Endothelial cell of umbilical vein (primary cell): ENCODE measurements around the gene KRTAP19-6. TPM values are rescaled to one million over a fixed set of nuclear protein-coding genes. Genes with fewer than 3 reads are reported as not detected.

Experiments
- BruUV-seq: library from RNA; stranded (reverse); fragments of 400-500 nt; replicated peaks from 2 replicates; lab custom pipeline; 2021; lab: Mats Ljungman, UMichigan
- CTCF ChIA-PET: fragments of 300-600, 350-600 bp; sonication (Branson Sonifier 250); formaldehyde crosslinking; loops from one replicate; lab custom pipeline; 2021; ENCODE audit warnings: antibody characterized with exemption, inconsistent platforms; lab: Charles Lee
- POLR2A ChIA-PET: fragments of 300-600, 350-600 bp; sonication (Branson Sonifier 250); formaldehyde crosslinking; loops from one replicate; lab custom pipeline; 2021; ENCODE audit warnings: antibody characterized with exemption, inconsistent platforms; lab: Charles Lee
- DNase-seq: peaks from one replicate; pipeline ENCODE4 v3.0.0-alpha.2; 2011; ENCODE audit warnings: low read depth, low spot score
- FAIRE-seq: peaks from 2 replicates; lab custom pipeline; 2011; peaks lifted over from hg19 to GRCh38; lab: Jason Lieb, UNC
- H2AFZ ChIP-seq: 2 replicates; pipeline ENCODE4 v1.6.0; 2012; ENCODE audit warnings: low read depth, low read length, control low read depth, inconsistent platforms
- H3K27ac ChIP-seq: 2 replicates; pipeline ENCODE4 v1.5.1; 2011; ENCODE audit warnings: low read depth, mild to moderate bottlenecking, control low read depth, low read length, moderate library complexity; ENCODE audit not compliant: insufficient read depth
- H3K27me3 ChIP-seq, 2 experiments: 2 replicates each; pipeline versions ENCODE4 v1.6.0 to v1.6.1; 2011; ENCODE audit warnings: low read length in 2 of 2, mixed read lengths in 1 of 2; ENCODE audit not compliant: control insufficient read depth in 2 of 2, insufficient read depth in 2 of 2
- H3K36me3 ChIP-seq, 2 experiments: 2 replicates in 1 of 2; 3 replicates in 1 of 2; pipeline ENCODE4 v1.5.1; 2011; ENCODE audit warnings: low read length in 2 of 2, mild to moderate bottlenecking in 1 of 2, moderate library complexity in 1 of 2; ENCODE audit not compliant: control insufficient read depth in 2 of 2, insufficient read depth in 2 of 2; ENCODE audit errors: extremely low read depth in 1 of 2
- H3K4me1 ChIP-seq: 3 replicates; pipeline ENCODE4 v1.5.1; 2011; ENCODE audit warnings: mild to moderate bottlenecking, low read length; ENCODE audit not compliant: control insufficient read depth, insufficient read depth; ENCODE audit errors: extremely low read depth
- H3K4me2 ChIP-seq: 2 replicates; pipeline ENCODE4 v1.6.1; 2011; ENCODE audit warnings: low read length, control low read depth, mixed read lengths; ENCODE audit not compliant: insufficient read depth
- H3K4me3 ChIP-seq, 3 experiments: fragments of 200-600 bp in 1 of 3; sonication (generic), shearing (Covaris generic) in 1 of 3; replicated peaks in 1 of 3; 2 replicates each; pipeline ENCODE4 v1.5.1; 2011 to 2016; ENCODE audit warnings: control low read depth in 3 of 3, low read length in 3 of 3, mild to moderate bottlenecking in 2 of 3, inconsistent platforms in 1 of 3, low read depth in 1 of 3, moderate library complexity in 1 of 3; ENCODE audit not compliant: insufficient read depth in 1 of 3
- H3K79me2 ChIP-seq: 2 replicates; pipeline ENCODE4 v1.6.0; 2012; ENCODE audit warnings: low read length, inconsistent platforms; ENCODE audit not compliant: control insufficient read depth, insufficient read depth
- H3K9ac ChIP-seq: replicated peaks from 2 replicates; pipeline ENCODE3; 2011; ENCODE audit warnings: low read length, control low read depth; ENCODE audit not compliant: insufficient read depth; ENCODE audit errors: extremely low read depth
- H3K9me1 ChIP-seq: replicated peaks from 3 replicates; pipeline ENCODE4 v1.6.0; 2011; ENCODE audit warnings: mild to moderate bottlenecking, low read length; ENCODE audit not compliant: control insufficient read depth, insufficient read depth; ENCODE audit errors: extremely low read depth
- H3K9me3 ChIP-seq: replicated peaks from 2 replicates; pipeline ENCODE4 v1.5.1; 2012; ENCODE audit warnings: low read length, inconsistent platforms; ENCODE audit not compliant: control insufficient read depth, insufficient read depth
- H4K20me1 ChIP-seq: replicated peaks from 2 replicates; pipeline ENCODE3; 2011; ENCODE audit warnings: mild to moderate bottlenecking, low read length; ENCODE audit not compliant: control insufficient read depth, insufficient read depth; ENCODE audit errors: extremely low read depth
- CTCF ChIP-seq, 2 donors: IDR thresholded peaks; 1 replicate in 1 of 2; 2 replicates in 1 of 2; pipeline ENCODE4 v1.5.1; 2011; ENCODE audit warnings: low read length in 2 of 2, mild to moderate bottlenecking in 2 of 2, moderate library complexity in 2 of 2, control low read depth in 1 of 2, inconsistent platforms in 1 of 2, low read depth in 1 of 2; ENCODE audit not compliant: insufficient read depth in 1 of 2; ENCODE audit errors: extremely low read depth in 1 of 2
- EZH2 ChIP-seq: IDR thresholded peaks from 2 replicates; pipeline ENCODE4 v1.6.1; 2012; ENCODE audit warnings: borderline replicate concordance, low read depth, mild to moderate bottlenecking, moderate library complexity, low read length, inconsistent platforms; ENCODE audit not compliant: severe bottlenecking
- FOS ChIP-seq: IDR thresholded peaks from 2 replicates; pipeline ENCODE4 v1.6.1; 2011; ENCODE audit warnings: mild to moderate bottlenecking, low read length, moderate library complexity, borderline replicate concordance; ENCODE audit not compliant: insufficient read depth
- GATA2 ChIP-seq: IDR thresholded peaks from 2 replicates; pipeline ENCODE4 v1.7.0; 2011; ENCODE audit warnings: low read depth, mild to moderate bottlenecking, moderate library complexity, mixed read lengths, low read length; ENCODE audit not compliant: insufficient read length, insufficient read depth
- JUN ChIP-seq: IDR thresholded peaks from 2 replicates; pipeline ENCODE4 v1.6.1; 2011; ENCODE audit warnings: borderline replicate concordance, low read depth; ENCODE audit not compliant: insufficient read length, insufficient read depth
- MAX ChIP-seq: IDR thresholded peaks from 2 replicates; pipeline ENCODE4 v1.6.1; 2011; ENCODE audit not compliant: insufficient read depth, insufficient read length
- MYC ChIP-seq: IDR thresholded peaks from one replicate; pipeline ENCODE4 v1.6.1; 2011; ENCODE audit warnings: mild to moderate bottlenecking, low read depth, low read length
- POLR2A ChIP-seq: IDR thresholded peaks from 2 replicates; pipeline ENCODE4 v1.6.1; 2012; ENCODE audit warnings: low read depth, mild to moderate bottlenecking, control low read depth, low read length
- POLR2AphosphoS5 ChIP-seq: IDR thresholded peaks from 2 replicates; pipeline ENCODE4 v1.6.1; 2012; ENCODE audit warnings: low read depth, mild to moderate bottlenecking, control low read depth, low read length, moderate library complexity; ENCODE audit not compliant: insufficient read depth
- dilution Hi-C: fragments of 300-500 bp; cut with MboI; formaldehyde crosslinking; loops from one replicate; pipeline ENCODE4 v1.15.0; 2019; ENCODE audit warnings: low sequenced_read_pairs; ENCODE audit not compliant: extremely low pct_ligation_motif_present
- intact Hi-C: fragments of 100-400 bp; cut with micrococcal nuclease; formaldehyde crosslinking; loops from one replicate; pipeline ENCODE4 v1.10.0; 2022
- polyA plus RNA-seq, 4 experiments: library from polyadenylated mRNA; depleted of rRNA in 3 of 4; stranded (reverse) in 3 of 4; unstranded in 1 of 4; fragments of >200 nt; gene quantifications; 2 replicates each; pipeline versions ENCODE4 v1.2.1 to v1.2.3, GENCODE V29; 2011 to 2012; ENCODE audit warnings: missing spikeins in 1 of 4
- total RNA-seq: library from RNA; stranded (reverse); gene quantifications from 2 replicates; pipeline ENCODE4 v1.2.3, GENCODE V29; 2021

KRTAP19-6 gene
- total and polyA plus RNA-seq, 2 donors (not counting 3 experiments of a cell fraction or from before 2014, with no cell fraction given) = not detected

DNA sequence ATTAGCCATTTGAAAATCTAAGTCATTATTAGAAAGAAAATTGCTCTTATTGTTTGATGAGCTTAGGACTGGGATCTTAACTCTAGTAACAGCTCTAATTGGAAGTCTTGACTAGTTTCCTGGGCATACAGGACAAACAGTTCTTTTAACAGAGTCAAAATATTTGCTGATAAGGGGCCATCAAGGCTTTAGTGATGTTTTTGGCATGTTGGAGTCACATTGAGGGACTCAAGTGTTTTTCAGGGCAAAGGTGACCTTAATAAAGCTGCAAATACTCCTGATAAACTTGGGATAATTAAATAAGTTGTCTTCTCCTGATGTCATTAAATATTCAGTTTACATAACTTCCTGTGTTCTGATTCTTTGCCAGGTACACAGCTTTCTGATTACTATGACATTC is 26.0 kb upstream of the KRTAP19-6 start:
- TF ChIP-seq MAX (no peak), FOS (no peak), POLR2AphosphoS5 (no peak), EZH2 (no peak), GATA2 (no peak), CTCF (IDR thresholded peaks at IDR 0.05; ENCODE audit: extremely low read depth in 1 of 2, insufficient read depth in 1 of 2, low read depth in 1 of 2, low read length in 2 of 2) (no peak), MYC (no peak), JUN (no peak), POLR2A (no peak)
- intact Hi-C loops = no loop called here
- ChIA-PET POLR2A (no interaction called here), CTCF (no interaction called here)
- Histone ChIP-seq H2AFZ (no peak overlapping the region), H3K27me3 (no peaks in the 10 kb centered on the region), H4K20me1 (no peaks in the 10 kb centered on the region), H3K36me3 (no peaks in the 10 kb centered on the region), H3K9ac (no peak overlapping the region), H3K27ac (no peak overlapping the region), H3K4me3 (no peak overlapping the region), H3K9me1 (no peaks in the 10 kb centered on the region), H3K9me3 (peaks cover 6% of the 10 kb centered on the region), H3K4me2 (no peak overlapping the region), H3K79me2 (no peaks in the 10 kb centered on the region), H3K4me1 (no peaks in the 10 kb centered on the region)
- FAIRE-seq (no peak), DNase-seq (no peak)
- dilution Hi-C loops = no loop called here
- no TSS peak for BruUV-seq
